Activated T-helper 2 cell treated with anti-CD3 and anti-CD28 coated beads, Interferon-gamma antibody, Interleukin-2, Interleukin-4, amounts not matched to agents 10 μg/mL and 5 μg/mL and 100 μg/mL, durations not matched to agents 14 hours and 24 hours and 36 hours (primary cell): ENCODE results near the gene ATXN8OS. TPM values are rescaled to one million over a fixed set of nuclear protein-coding genes. Genes with fewer than 3 reads are reported as not detected.
"Not testable (repeated sequence)": the region's sequence is repeated elsewhere in the genome, so short reads cannot be mapped to it uniquely, and the experiment has no call there.

Experiments used
- DNase-seq: peaks from one replicate; pipeline ENCODE4 v3.0.0; 2021; ENCODE audit warnings: low spot score
- H3K27ac Mint-ChIP-seq: one replicate; pipeline ENCODE4 v1.8.0; 2021; ENCODE audit warnings: mixed read lengths
- H3K27me3 Mint-ChIP-seq: one replicate; pipeline ENCODE4 v1.8.0; 2021; ENCODE audit warnings: low read depth, mixed read lengths
- H3K36me3 Mint-ChIP-seq: one replicate; pipeline ENCODE4 v1.8.0; 2021; ENCODE audit warnings: low read depth, mixed read lengths
- H3K4me1 Mint-ChIP-seq: one replicate; pipeline ENCODE4 v1.8.0; 2021; ENCODE audit warnings: low read depth, mixed read lengths
- H3K4me3 Mint-ChIP-seq: one replicate; pipeline ENCODE4 v1.8.0; 2021; ENCODE audit warnings: low read depth, mild to moderate bottlenecking, moderate library complexity, mixed read lengths
- H3K9me3 Mint-ChIP-seq: one replicate; pipeline ENCODE4 v1.8.0; 2021; ENCODE audit warnings: mixed read lengths
- intact Hi-C: fragments of 100-400 bp; cut with micrococcal nuclease; formaldehyde crosslinking; loops from one replicate; pipeline ENCODE4 v1.15.1; 2023
- total RNA-seq: library from RNA; stranded (reverse); gene quantifications from 2 replicates; pipeline ENCODE4 v1.2.3, GENCODE V29; 2022

The ATXN8OS gene
- total RNA-seq, 1 donor from 2014 or later, result not detected

- H3K4me1 Mint-ChIP-seq, H3K27ac Mint-ChIP-seq, intact Hi-C loops, DNase-seq, H3K4me3 Mint-ChIP-seq, H3K27me3 Mint-ChIP-seq, H3K36me3 Mint-ChIP-seq: not testable (repeated sequence)
- H3K9me3 Mint-ChIP-seq, result peaks cover 11% of the 10 kb centered on the region
Measured at GRCh38 chr13:70142658-70143057, 35.0 kb downstream of the ATXN8OS start.

- Mint-ChIP-seq H3K4me3 (no peak overlapping the region), H3K27ac (no peak overlapping the region), H3K27me3 (no peaks in the 10 kb centered on the region), H3K4me1 (no peaks in the 10 kb centered on the region), H3K36me3 (no peaks in the 10 kb centered on the region), H3K9me3 (peaks cover 34% of the 10 kb centered on the region)
- intact Hi-C loops, result no loop called here
- DNase-seq, result no peak
Measured at GRCh38 chr13:70162141-70162540, 54.5 kb downstream of the ATXN8OS start.

- H3K4me1 Mint-ChIP-seq, result no peaks in the 10 kb centered on the region
- no peak for DNase-seq
- H3K4me3 Mint-ChIP-seq, result no peak overlapping the region
- intact Hi-C loops, result no loop called here
- H3K27ac Mint-ChIP-seq, result no peak overlapping the region
- peaks cover 31% of the 10 kb centered on the region for H3K9me3 Mint-ChIP-seq
- H3K27me3 Mint-ChIP-seq, result no peaks in the 10 kb centered on the region
- no peaks in the 10 kb centered on the region for H3K36me3 Mint-ChIP-seq
Measured at GRCh38 chr13:70170689-70171088, 63.1 kb downstream of the ATXN8OS start.

GRCh38 chr13:70171151-70171550 lies 63.5 kb downstream of the ATXN8OS start:
- Mint-ChIP-seq H3K4me1 (no peaks in the 10 kb centered on the region), H3K9me3 (peaks cover 31% of the 10 kb centered on the region), H3K27me3 (no peaks in the 10 kb centered on the region), H3K36me3 (no peaks in the 10 kb centered on the region), H3K4me3 (no peak overlapping the region), H3K27ac (no peak overlapping the region)
- intact Hi-C loops, result no loop called here
- no peak for DNase-seq

GRCh38 chr13:70172946-70173597 lies 65.4 kb downstream of the ATXN8OS start:
- intact Hi-C loops, result no loop called here
- Mint-ChIP-seq H3K36me3 (no peaks in the 10 kb centered on the region), H3K4me3 (no peak overlapping the region), H3K9me3 (peaks cover 42% of the 10 kb centered on the region), H3K27ac (no peak overlapping the region), H3K4me1 (no peaks in the 10 kb centered on the region), H3K27me3 (no peaks in the 10 kb centered on the region)
- no peak for DNase-seq

GRCh38 chr13:70173598-70173959 lies 66.0 kb downstream of the ATXN8OS start:
- no peaks in the 10 kb centered on the region for H3K27me3 Mint-ChIP-seq

GRCh38 chr13:70178346-70178745 lies 70.7 kb downstream of the ATXN8OS start:
- intact Hi-C loops, result no loop called here
- Mint-ChIP-seq H3K36me3 (no peaks in the 10 kb centered on the region), H3K4me1 (no peaks in the 10 kb centered on the region), H3K4me3 (no peak overlapping the region), H3K9me3 (peaks cover 25% of the 10 kb centered on the region), H3K27me3 (no peaks in the 10 kb centered on the region), H3K27ac (no peak overlapping the region)
- no peak for DNase-seq

More at GRCh38 chr13:70173598-70173959, 66.0 kb downstream of the ATXN8OS start:
- Mint-ChIP-seq H3K9me3 (peaks cover 38% of the 10 kb centered on the region), H3K4me1 (no peaks in the 10 kb centered on the region), H3K4me3 (no peak overlapping the region), H3K36me3 (no peaks in the 10 kb centered on the region), H3K27ac (no peak overlapping the region)
- intact Hi-C loops, result no loop called here
- DNase-seq, result no peak

Other genes starting within 250 kb of the ATXN8OS start
- gene KLHL1, start 626 bp downstream of the ATXN8OS start, total RNA-seq, result not detected in 2 replicates